Measurements from ENCODE around the gene FGF8. TPM values are rescaled to one million over a fixed set of nuclear protein-coding genes. Genes with fewer than 3 reads are reported as not detected.

FGF8 gene
- total and polyA plus RNA-seq, 2 of the 8 experiments (the other 6 are each of a cell fraction or from before 2014, with no cell fraction given): 1.1 to 3.9 TPM

- Histone ChIP-seq H3K56ac (replicated peaks; ENCODE audit: insufficient read length, low read depth, low read length) (no peak overlapping the region), H3K23me2 (ENCODE audit: low read depth, low read length) (no peaks in the 10 kb centered on the region), H3K27ac (ENCODE audit: low read depth, low read length) (no peak overlapping the region), H3K18ac (ENCODE audit: extremely low read depth, low read length) (no peak overlapping the region), H4K20me1 (replicated peaks in 1 of 2; ENCODE audit: control insufficient read depth in 1 of 2, insufficient read depth in 2 of 2, low read length in 2 of 2) (peaks cover 0 to 3% of the 10 kb centered on the region in 2 experiments), H3K23ac (ENCODE audit: insufficient read length) (no peak overlapping the region), H2BK5ac (ENCODE audit: low read depth, low read length) (no peak overlapping the region), H3K79me2 (ENCODE audit: control insufficient read depth in 1 of 2, insufficient read depth in 2 of 2, low read length in 2 of 2) (no peaks in the 10 kb centered on the region), H3K14ac (ENCODE audit: insufficient read length) (no peak overlapping the region), H3K4me1 (replicated peaks in 1 of 4; ENCODE audit: control insufficient read depth in 3 of 4, insufficient read depth in 4 of 4, low read length in 3 of 4) (peaks cover 14 to 25% (median 21%) of the 10 kb centered on the region in 4 experiments), H4K8ac (ENCODE audit: extremely low read depth, insufficient read depth, low read length) (no peak overlapping the region; the same call in none of the 2 replicates), H3K27me3 (replicated peaks in 1 of 4; ENCODE audit: control insufficient read depth in 3 of 4, extremely low read depth in 1 of 4, insufficient read depth in 3 of 4, low read length in 3 of 4) (peaks cover 16 to 36% (median 32%) of the 10 kb centered on the region in 4 experiments), H3K4me3 (ENCODE audit: extremely low read depth in 1 of 4, insufficient read depth in 2 of 4, low read depth in 3 of 4, low read length in 4 of 4) (no peak overlapping the region), H3K4ac (replicated peaks; ENCODE audit: insufficient read length, low read depth, low read length) (no peak overlapping the region), H2BK20ac (ENCODE audit: low read length) (no peak overlapping the region), H2BK12ac (ENCODE audit: low read depth, low read length) (no peak overlapping the region), H3K4me2 (ENCODE audit: insufficient read depth in 1 of 2, low read depth in 2 of 2, low read length in 2 of 2) (no peak overlapping the region), H3K36me3 (ENCODE audit: control insufficient read depth in 2 of 4, insufficient read depth in 4 of 4, low read length in 3 of 4) (no peaks in the 10 kb centered on the region), H2AFZ (ENCODE audit: low read length) (no peak overlapping the region), H3K9me3 (ENCODE audit: insufficient read depth in 2 of 2, low read depth in 1 of 2, low read length in 1 of 2) (no peaks in the 10 kb centered on the region), H2AK5ac (ENCODE audit: low read depth, low read length) (no peak overlapping the region), H2BK15ac (ENCODE audit: low read length) (no peak overlapping the region; the same call in 1 of the 2 replicates), H4K91ac (replicated peaks; ENCODE audit: insufficient read length, low read length) (no peak overlapping the region), H2BK120ac (replicated peaks; ENCODE audit: low read depth, low read length) (no peak overlapping the region), H4K5ac (ENCODE audit: insufficient read length, low read depth, low read length) (no peak overlapping the region), H3K9ac (replicated peaks in 1 of 4; ENCODE audit: extremely low read depth in 1 of 4, low read depth in 3 of 4, low read length in 3 of 4) (no peak overlapping the region), H3K79me1 (ENCODE audit: low read depth, low read length) (no peaks in the 10 kb centered on the region)
- ChIA-PET POLR2A (ENCODE audit: partially characterized antibody) (interaction anchor here (0.9 to 1.7 kb wide), 5 partner anchors 10 to 557 kb away, joined by 3 to 6 read pairs (median 3); partner anchors contain the start of gene NPM3), CTCF (ENCODE audit: partially characterized antibody) (interaction anchor here (0.6 to 9.2 kb wide), 12 partner anchors 9 to 595 kb away, joined by 3 to 100 read pairs (median 4); partner anchors contain the start of gene NPM3)
- DNase-seq (ENCODE audit: low read depth in 1 of 2, low spot score in 2 of 2) (no peak), FAIRE-seq (no peak)
- 85% methylated on average over 5 of the region's 5 CpGs; no CpG with 5 or more reads in 1 of the 2 experiments for WGBS, 2 experiments (ENCODE audit: extremely low coverage in 1 of 2, insufficient coverage in 1 of 2, insufficient read length in 1 of 2, insufficient replicate concordance in 2 of 2, low coverage in 1 of 2, low lambda C conversion rate in 2 of 2, missing lambda C conversion rate in 1 of 2)
- no peak for TF ChIP-seq POU5F1 (IDR thresholded peaks at IDR 0.05; ENCODE audit: low read depth, low read length)
- TF ChIP-seq USF2 (IDR thresholded peaks at IDR 0.05; ENCODE audit: low read length): no peak
- TF ChIP-seq POLR2AphosphoS5 (IDR thresholded peaks at IDR 0.05; ENCODE audit: low read depth, low read length): no peak
- no peak for TF ChIP-seq RFX5 (IDR thresholded peaks at IDR 0.05; ENCODE audit: borderline replicate concordance, low read depth, low read length)
- TF ChIP-seq RAD21 (IDR thresholded peaks at IDR 0.05 in 1 of 2, conservative IDR thresholded peaks at IDR 0.05 in 1 of 2; ENCODE audit: low read depth in 2 of 2, low read length in 2 of 2): peak in 1 of 2 experiments; percentile 41; a peak in 1 of 4 replicates
- no peak for TF ChIP-seq MAFK (IDR thresholded peaks at IDR 0.05; ENCODE audit: low read depth, low read length)
- no peak for TF ChIP-seq EP300 (IDR thresholded peaks at IDR 0.05; ENCODE audit: borderline replicate concordance in 1 of 2, low read depth in 2 of 2, low read length in 2 of 2)
- TF ChIP-seq KDM5A (IDR thresholded peaks at IDR 0.05; ENCODE audit: low read length): no peak
These were observed 6.3 kb downstream of the FGF8 start for GRCh38 chr10:101769541-101770180.

Measured in H1 (cell line).